ENCODE measurements around the gene CD81.

Gene CD81

GRCh38 chr11:2368178-2368850 lies 8.8 kb upstream of the CD81 start:
- ChIA-PET CTCF (interaction anchor here (1.0 to 1.6 kb wide), 3 partner anchors 32 to 217 kb away, joined by 3 to 4 read pairs (median 3); partner anchors contain the start of gene TSSC4), POLR2A (interaction anchor here (0.6 to 1.4 kb wide), 3 partner anchors 9 to 18 kb away, joined by 5 to 9 read pairs (median 7); partner anchors contain the start of gene CD81)
- DNase-seq (ENCODE audit: extremely low spot score): no peak
- TF ChIP-seq CTCF (IDR thresholded peaks at IDR 0.05; ENCODE audit: control extremely low read depth, extremely low read depth, low read depth, missing control alignments): no peak

- no peak for DNase-seq (ENCODE audit: extremely low spot score)
- POLR2A ChIA-PET: no interaction called here
- CTCF ChIA-PET: no interaction called here
- TF ChIP-seq CTCF (IDR thresholded peaks at IDR 0.05; ENCODE audit: control extremely low read depth, extremely low read depth, low read depth, missing control alignments): no peak
Measured at GRCh38 chr11:2368851-2369180, 8.3 kb upstream of the CD81 start.

- no peak for DNase-seq (ENCODE audit: extremely low spot score)
- POLR2A ChIA-PET: no interaction called here
- no peak for TF ChIP-seq CTCF (IDR thresholded peaks at IDR 0.05; ENCODE audit: control extremely low read depth, extremely low read depth, low read depth, missing control alignments)
- CTCF ChIA-PET: no interaction called here
Measured at GRCh38 chr11:2369320-2369719, 7.8 kb upstream of the CD81 start.

GRCh38 chr11:2369896-2370295 lies 7.2 kb upstream of the CD81 start:
- CTCF ChIA-PET: no interaction called here
- TF ChIP-seq CTCF (IDR thresholded peaks at IDR 0.05; ENCODE audit: control extremely low read depth, extremely low read depth, low read depth, missing control alignments): no peak
- DNase-seq (ENCODE audit: extremely low spot score): no peak
- POLR2A ChIA-PET: no interaction called here

GRCh38 chr11:2374456-2375201 lies 2.5 kb upstream of the CD81 start:
- ChIA-PET POLR2A (no interaction called here), CTCF (interaction anchor here (1.1 to 4.0 kb wide), 2 partner anchors 26 to 157 kb away, joined by 3 to 18 read pairs; partner anchors contain the start of gene TSSC4)
- DNase-seq (ENCODE audit: extremely low spot score): no peak
- TF ChIP-seq CTCF (IDR thresholded peaks at IDR 0.05; ENCODE audit: control extremely low read depth, extremely low read depth, low read depth, missing control alignments): no peak

- DNase-seq (ENCODE audit: extremely low spot score): no peak
- POLR2A ChIA-PET: no interaction called here
- CTCF ChIA-PET: interaction anchor here (1.1 to 4.0 kb wide), 3 partner anchors 25 to 156 kb away, joined by 3 to 18 read pairs (median 3); partner anchors contain the start of gene TSSC4
- TF ChIP-seq CTCF (IDR thresholded peaks at IDR 0.05; ENCODE audit: control extremely low read depth, extremely low read depth, low read depth, missing control alignments): no peak
Measured at GRCh38 chr11:2375341-2375853, 1.7 kb upstream of the CD81 start.
